Endothelial cell of umbilical vein (primary cell): ENCODE data around the gene DARS1. TPM values are rescaled to one million over a fixed set of nuclear protein-coding genes. Genes with fewer than 3 reads are reported as not detected.

Experiments used
- BruUV-seq: library from RNA; stranded (reverse); fragments of 400-500 nt; replicated peaks from 2 replicates; lab custom pipeline; 2021; lab: Mats Ljungman, UMichigan
- CTCF ChIA-PET: fragments of 300-600, 350-600 bp; sonication (Branson Sonifier 250); formaldehyde crosslinking; loops from one replicate; lab custom pipeline; 2021; ENCODE audit warnings: antibody characterized with exemption, inconsistent platforms; lab: Charles Lee
- POLR2A ChIA-PET: fragments of 300-600, 350-600 bp; sonication (Branson Sonifier 250); formaldehyde crosslinking; loops from one replicate; lab custom pipeline; 2021; ENCODE audit warnings: antibody characterized with exemption, inconsistent platforms; lab: Charles Lee
- DNase-seq: peaks from one replicate; pipeline ENCODE4 v3.0.0-alpha.2; 2011; ENCODE audit warnings: low read depth, low spot score
- FAIRE-seq: peaks from 2 replicates; lab custom pipeline; 2011; peaks lifted over from hg19 to GRCh38; lab: Jason Lieb, UNC
- H2AFZ ChIP-seq: 2 replicates; pipeline ENCODE4 v1.6.0; 2012; ENCODE audit warnings: low read depth, low read length, control low read depth, inconsistent platforms
- H3K27ac ChIP-seq: 2 replicates; pipeline ENCODE4 v1.5.1; 2011; ENCODE audit warnings: low read depth, mild to moderate bottlenecking, control low read depth, low read length, moderate library complexity; ENCODE audit not compliant: insufficient read depth
- H3K27me3 ChIP-seq, 2 experiments: 2 replicates each; pipeline versions ENCODE4 v1.6.0 to v1.6.1; 2011; ENCODE audit warnings: low read length in 2 of 2, mixed read lengths in 1 of 2; ENCODE audit not compliant: control insufficient read depth in 2 of 2, insufficient read depth in 2 of 2
- H3K36me3 ChIP-seq, 2 experiments: 2 replicates in 1 of 2; 3 replicates in 1 of 2; pipeline ENCODE4 v1.5.1; 2011; ENCODE audit warnings: low read length in 2 of 2, mild to moderate bottlenecking in 1 of 2, moderate library complexity in 1 of 2; ENCODE audit not compliant: control insufficient read depth in 2 of 2, insufficient read depth in 2 of 2; ENCODE audit errors: extremely low read depth in 1 of 2
- H3K4me1 ChIP-seq: 3 replicates; pipeline ENCODE4 v1.5.1; 2011; ENCODE audit warnings: mild to moderate bottlenecking, low read length; ENCODE audit not compliant: control insufficient read depth, insufficient read depth; ENCODE audit errors: extremely low read depth
- H3K4me2 ChIP-seq: 2 replicates; pipeline ENCODE4 v1.6.1; 2011; ENCODE audit warnings: low read length, control low read depth, mixed read lengths; ENCODE audit not compliant: insufficient read depth
- H3K4me3 ChIP-seq, 3 experiments: fragments of 200-600 bp in 1 of 3; sonication (generic), shearing (Covaris generic) in 1 of 3; replicated peaks in 1 of 3; 2 replicates each; pipeline ENCODE4 v1.5.1; 2011 to 2016; ENCODE audit warnings: control low read depth in 3 of 3, low read length in 3 of 3, mild to moderate bottlenecking in 2 of 3, inconsistent platforms in 1 of 3, low read depth in 1 of 3, moderate library complexity in 1 of 3; ENCODE audit not compliant: insufficient read depth in 1 of 3
- H3K79me2 ChIP-seq: 2 replicates; pipeline ENCODE4 v1.6.0; 2012; ENCODE audit warnings: low read length, inconsistent platforms; ENCODE audit not compliant: control insufficient read depth, insufficient read depth
- H3K9ac ChIP-seq: replicated peaks from 2 replicates; pipeline ENCODE3; 2011; ENCODE audit warnings: low read length, control low read depth; ENCODE audit not compliant: insufficient read depth; ENCODE audit errors: extremely low read depth
- H3K9me1 ChIP-seq: replicated peaks from 3 replicates; pipeline ENCODE4 v1.6.0; 2011; ENCODE audit warnings: mild to moderate bottlenecking, low read length; ENCODE audit not compliant: control insufficient read depth, insufficient read depth; ENCODE audit errors: extremely low read depth
- H3K9me3 ChIP-seq: replicated peaks from 2 replicates; pipeline ENCODE4 v1.5.1; 2012; ENCODE audit warnings: low read length, inconsistent platforms; ENCODE audit not compliant: control insufficient read depth, insufficient read depth
- H4K20me1 ChIP-seq: replicated peaks from 2 replicates; pipeline ENCODE3; 2011; ENCODE audit warnings: mild to moderate bottlenecking, low read length; ENCODE audit not compliant: control insufficient read depth, insufficient read depth; ENCODE audit errors: extremely low read depth
- CTCF ChIP-seq, 2 donors: IDR thresholded peaks; 1 replicate in 1 of 2; 2 replicates in 1 of 2; pipeline ENCODE4 v1.5.1; 2011; ENCODE audit warnings: low read length in 2 of 2, mild to moderate bottlenecking in 2 of 2, moderate library complexity in 2 of 2, control low read depth in 1 of 2, inconsistent platforms in 1 of 2, low read depth in 1 of 2; ENCODE audit not compliant: insufficient read depth in 1 of 2; ENCODE audit errors: extremely low read depth in 1 of 2
- FOS ChIP-seq: IDR thresholded peaks from 2 replicates; pipeline ENCODE4 v1.6.1; 2011; ENCODE audit warnings: mild to moderate bottlenecking, low read length, moderate library complexity, borderline replicate concordance; ENCODE audit not compliant: insufficient read depth
- GATA2 ChIP-seq: IDR thresholded peaks from 2 replicates; pipeline ENCODE4 v1.7.0; 2011; ENCODE audit warnings: low read depth, mild to moderate bottlenecking, moderate library complexity, mixed read lengths, low read length; ENCODE audit not compliant: insufficient read length, insufficient read depth
- JUN ChIP-seq: IDR thresholded peaks from 2 replicates; pipeline ENCODE4 v1.6.1; 2011; ENCODE audit warnings: borderline replicate concordance, low read depth; ENCODE audit not compliant: insufficient read length, insufficient read depth
- MAX ChIP-seq: IDR thresholded peaks from 2 replicates; pipeline ENCODE4 v1.6.1; 2011; ENCODE audit not compliant: insufficient read depth, insufficient read length
- MYC ChIP-seq: IDR thresholded peaks from one replicate; pipeline ENCODE4 v1.6.1; 2011; ENCODE audit warnings: mild to moderate bottlenecking, low read depth, low read length
- POLR2A ChIP-seq: IDR thresholded peaks from 2 replicates; pipeline ENCODE4 v1.6.1; 2012; ENCODE audit warnings: low read depth, mild to moderate bottlenecking, control low read depth, low read length
- POLR2AphosphoS5 ChIP-seq: IDR thresholded peaks from 2 replicates; pipeline ENCODE4 v1.6.1; 2012; ENCODE audit warnings: low read depth, mild to moderate bottlenecking, control low read depth, low read length, moderate library complexity; ENCODE audit not compliant: insufficient read depth
- dilution Hi-C: fragments of 300-500 bp; cut with MboI; formaldehyde crosslinking; loops from one replicate; pipeline ENCODE4 v1.15.0; 2019; ENCODE audit warnings: low sequenced_read_pairs; ENCODE audit not compliant: extremely low pct_ligation_motif_present
- intact Hi-C: fragments of 100-400 bp; cut with micrococcal nuclease; formaldehyde crosslinking; loops from one replicate; pipeline ENCODE4 v1.10.0; 2022
- polyA plus RNA-seq, 4 experiments: library from polyadenylated mRNA; depleted of rRNA in 3 of 4; stranded (reverse) in 3 of 4; unstranded in 1 of 4; fragments of >200 nt; gene quantifications; 2 replicates each; pipeline versions ENCODE4 v1.2.1 to v1.2.3, GENCODE V29; 2011 to 2012; ENCODE audit warnings: missing spikeins in 1 of 4
- total RNA-seq: library from RNA; stranded (reverse); gene quantifications from 2 replicates; pipeline ENCODE4 v1.2.3, GENCODE V29; 2021

DARS1 gene
- total and polyA plus RNA-seq, 2 donors (not counting 3 experiments of a cell fraction or from before 2014, with no cell fraction given): 20.9 to 41.5 TPM

- dilution Hi-C loops (no loop called here), intact Hi-C loops (loop anchor here (5.0 kb wide), 3 partner anchors 33 to 1927 kb away; partner anchors contain the start of gene MCM6)
- H3K4me2 ChIP-seq: peak overlapping the region; percentile 5
- H2AFZ ChIP-seq: no peak overlapping the region
- no peaks in the 10 kb centered on the region for H4K20me1 ChIP-seq
- no peaks in the 10 kb centered on the region for H3K9me1 ChIP-seq
- no peaks in the 10 kb centered on the region for H3K9me3 ChIP-seq
- BruUV-seq: no TSS peak
- peaks cover 10% of the 10 kb centered on the region for H3K4me1 ChIP-seq
- DNase-seq (peak; percentile 44), FAIRE-seq (peak; percentile 59)
- H3K36me3 ChIP-seq: no peaks in the 10 kb centered on the region
- H3K9ac ChIP-seq: no peak overlapping the region
- no peaks in the 10 kb centered on the region for H3K27me3 ChIP-seq
- CTCF ChIA-PET: interaction anchor here (1.8 kb wide), 1 partner anchor 474 kb away, joined by 7 read pairs; no protein-coding TSS in a partner anchor
- H3K27ac ChIP-seq: no peak overlapping the region
- H3K79me2 ChIP-seq: no peaks in the 10 kb centered on the region
- H3K4me3 ChIP-seq: no peak overlapping the region
- TF ChIP-seq MAX: no peak
- TF ChIP-seq JUN: peak; percentile 57
- no peak for TF ChIP-seq MYC
- peak; percentile 31 for TF ChIP-seq FOS
- no peak for TF ChIP-seq POLR2AphosphoS5
- POLR2A ChIA-PET: no interaction called here
Observed at GRCh38 chr2:135909976-135910375, 75.5 kb downstream of the DARS1 start.

GRCh38 chr2:135905679-135906078 is 79.7 kb downstream of the DARS1 start:
- dilution Hi-C loops: no loop called here
- TF ChIP-seq JUN (no peak), FOS (no peak), CTCF (IDR thresholded peaks at IDR 0.05; ENCODE audit: extremely low read depth in 1 of 2, insufficient read depth in 1 of 2, low read depth in 1 of 2, low read length in 2 of 2) (no peak), MAX (no peak), POLR2A (no peak), MYC (no peak), GATA2 (no peak)
- POLR2A ChIA-PET: no interaction called here

More at GRCh38 chr2:135905679-135906078, 79.7 kb downstream of the DARS1 start:
- Histone ChIP-seq H3K9me3 (no peaks in the 10 kb centered on the region), H3K4me1 (peaks cover 10% of the 10 kb centered on the region), H3K9ac (no peak overlapping the region), H3K27me3 (no peaks in the 10 kb centered on the region), H2AFZ (no peak overlapping the region), H3K4me2 (no peak overlapping the region), H3K79me2 (no peaks in the 10 kb centered on the region), H3K9me1 (no peaks in the 10 kb centered on the region), H4K20me1 (no peaks in the 10 kb centered on the region), H3K27ac (no peak overlapping the region), H3K4me3 (no peak overlapping the region), H3K36me3 (no peaks in the 10 kb centered on the region)
- FAIRE-seq (no peak), DNase-seq (no peak)
- no TSS peak for BruUV-seq
- CTCF ChIA-PET: interaction anchor here (1.0 to 1.2 kb wide), 2 partner anchors 10 to 471 kb away, joined by 3 read pairs; no protein-coding TSS in a partner anchor
- intact Hi-C loops: no loop called here
